HEK293 (cell line): ENCODE measurements around the gene FEV.

ENCODE experiments used
- GLIS1 ChIP-seq: fragments of 450-650 bp; formaldehyde crosslinking; IDR thresholded peaks from 2 replicates; pipeline ENCODE4 v1.5.1; 2016; ENCODE audit warnings: missing biosample characterization, missing genetic modification characterization
- GLIS2 ChIP-seq: fragments of 450-650 bp; formaldehyde crosslinking; IDR thresholded peaks from 2 replicates; pipeline ENCODE4 v1.5.1; 2016; ENCODE audit warnings: missing biosample characterization, missing genetic modification characterization
- HOXC10 ChIP-seq: sonication (generic); formaldehyde crosslinking; IDR thresholded peaks from 2 replicates; pipeline ENCODE4 v1.8.1; 2023; ENCODE audit warnings: mild to moderate bottlenecking, missing genetic modification reagents
- KLF10 ChIP-seq: fragments of 450-650 bp; IDR thresholded peaks from 2 replicates; pipeline ENCODE4 v1.5.1; 2018; ENCODE audit warnings: missing biosample characterization, mild to moderate bottlenecking, missing genetic modification characterization
- RBAK ChIP-seq: fragments of 450-650 bp; formaldehyde crosslinking; IDR thresholded peaks from 2 replicates; pipeline ENCODE4 v1.5.1; 2016; ENCODE audit warnings: missing biosample characterization, missing genetic modification characterization
- WT1 ChIP-seq: fragments of 450-650 bp; formaldehyde crosslinking; IDR thresholded peaks from 2 replicates; pipeline ENCODE4 v1.5.1; 2016; ENCODE audit warnings: missing biosample characterization, missing genetic modification characterization
- ZFP69B ChIP-seq: fragments of 450-650 bp; formaldehyde crosslinking; IDR thresholded peaks from 2 replicates; pipeline ENCODE4 v1.5.1; 2016; ENCODE audit warnings: missing biosample characterization, missing genetic modification characterization
- ZNF132 ChIP-seq: fragments of 450-650 bp; formaldehyde crosslinking; IDR thresholded peaks from 2 replicates; pipeline ENCODE4 v1.5.1; 2017; ENCODE audit warnings: missing biosample characterization, missing genetic modification characterization, borderline replicate concordance
- ZNF138 ChIP-seq: fragments of 450-650 bp; formaldehyde crosslinking; IDR thresholded peaks from 2 replicates; pipeline ENCODE4 v1.5.1; 2016; ENCODE audit warnings: missing biosample characterization, missing genetic modification characterization, borderline replicate concordance
- ZNF324 ChIP-seq: fragments of 450-650 bp; formaldehyde crosslinking; IDR thresholded peaks from 2 replicates; pipeline ENCODE4 v1.5.1; 2016; ENCODE audit warnings: missing biosample characterization, missing genetic modification characterization
- ZNF341 ChIP-seq: fragments of 450-650 bp; formaldehyde crosslinking; IDR thresholded peaks from 2 replicates; pipeline ENCODE4; 2016; ENCODE audit warnings: low read depth, missing biosample characterization, missing genetic modification characterization
- ZNF544 ChIP-seq: fragments of 450-650 bp; formaldehyde crosslinking; IDR thresholded peaks from 2 replicates; pipeline ENCODE4 v1.5.0; 2017; ENCODE audit warnings: missing biosample characterization, missing genetic modification characterization
- ZNF555 ChIP-seq: fragments of 450-650 bp; formaldehyde crosslinking; conservative IDR thresholded peaks from 2 replicates; pipeline ENCODE4 v1.5.1; 2017; ENCODE audit warnings: missing biosample characterization, mild to moderate bottlenecking, missing genetic modification characterization, inconsistent platforms
- ZNF600 ChIP-seq: fragments of 450-650 bp; formaldehyde crosslinking; IDR thresholded peaks from 2 replicates; pipeline ENCODE4 v1.5.1; 2016; ENCODE audit warnings: missing biosample characterization, missing genetic modification characterization
- ZNF654 ChIP-seq: fragments of 450-650 bp; formaldehyde crosslinking; IDR thresholded peaks from 2 replicates; pipeline ENCODE4 v1.5.1; 2016; ENCODE audit warnings: low read depth, missing biosample characterization, missing genetic modification characterization
- ZNF785 ChIP-seq: fragments of 450-650 bp; formaldehyde crosslinking; IDR thresholded peaks from 2 replicates; pipeline ENCODE4 v1.5.1; 2016; ENCODE audit warnings: missing biosample characterization, missing genetic modification characterization
- ZNF792 ChIP-seq: fragments of 450-650 bp; formaldehyde crosslinking; IDR thresholded peaks from 2 replicates; pipeline ENCODE4 v1.5.1; 2016; ENCODE audit warnings: missing biosample characterization, missing genetic modification characterization
- TF ChIP-seq, protein P1 (sequence below): fragments of 450-650 bp; formaldehyde crosslinking; IDR thresholded peaks from 2 replicates; pipeline ENCODE4 v1.5.1; 2016; ENCODE audit warnings: missing biosample characterization, missing genetic modification characterization
- TF ChIP-seq, protein P2 (sequence below): fragments of 450-650 bp; formaldehyde crosslinking; IDR thresholded peaks from 2 replicates; pipeline ENCODE4 v1.5.1; 2016; ENCODE audit warnings: missing biosample characterization, missing genetic modification characterization, borderline replicate concordance
- TF ChIP-seq, protein P3 (sequence below): fragments of 450-650 bp; formaldehyde crosslinking; IDR thresholded peaks from 2 replicates; pipeline ENCODE4 v1.5.1; 2016; ENCODE audit warnings: missing biosample characterization, missing genetic modification characterization
- TF ChIP-seq, protein P4 (sequence below): fragments of 450-650 bp; IDR thresholded peaks from 2 replicates; pipeline ENCODE4 v1.5.1; 2018; ENCODE audit warnings: missing biosample characterization, missing genetic modification characterization
- TF ChIP-seq, protein P5 (sequence below): fragments of 450-650 bp; formaldehyde crosslinking; IDR thresholded peaks from 2 replicates; pipeline ENCODE4 v1.5.1; 2016; ENCODE audit warnings: missing biosample characterization, missing genetic modification characterization
- TF ChIP-seq, protein P6 (sequence below): fragments of 450-650 bp; formaldehyde crosslinking; IDR thresholded peaks from 2 replicates; pipeline ENCODE4 v1.5.1; 2016; ENCODE audit warnings: missing biosample characterization, missing genetic modification characterization, borderline replicate concordance
- TF ChIP-seq, protein P7 (sequence below): fragments of 450-650 bp; formaldehyde crosslinking; IDR thresholded peaks from 2 replicates; pipeline ENCODE4 v1.5.1; 2016; ENCODE audit warnings: missing biosample characterization, missing genetic modification characterization

FEV gene

DNA sequence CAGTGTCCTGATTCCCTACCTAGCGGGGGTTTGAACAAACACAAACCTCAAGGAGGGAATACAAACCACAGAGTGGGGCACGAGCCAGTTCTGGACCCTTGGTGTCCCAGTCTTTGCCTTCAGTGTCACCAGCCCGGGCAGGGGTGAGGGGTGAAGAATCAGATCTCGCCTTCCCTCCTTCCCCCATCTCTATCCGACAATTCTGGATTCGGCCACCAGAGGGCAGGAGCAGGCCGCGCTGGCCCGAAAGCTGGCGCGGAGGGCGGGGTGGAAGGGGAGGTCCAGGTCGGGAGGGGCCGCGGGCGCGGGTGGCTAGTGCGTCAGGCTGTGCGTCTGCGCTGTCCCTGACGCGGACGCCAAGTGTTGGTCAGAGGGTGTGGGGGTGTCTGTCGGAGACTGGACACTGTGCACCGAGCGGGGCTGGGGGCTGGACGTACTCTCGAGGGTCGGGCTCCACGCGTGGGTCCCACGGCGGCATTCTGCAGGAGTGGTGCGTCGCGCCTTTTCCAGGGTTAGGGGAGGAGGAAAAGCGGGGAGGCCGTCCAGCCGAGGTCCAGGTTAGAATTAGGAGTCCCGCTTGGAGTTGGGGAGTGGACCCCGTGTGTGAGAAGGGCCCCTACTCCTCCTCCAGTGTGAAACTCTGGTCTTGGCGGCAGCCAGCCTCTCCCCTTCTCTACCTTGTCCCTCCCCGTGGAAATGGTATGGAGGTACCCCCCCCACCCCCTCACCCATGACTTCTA lies 11.2 kb upstream of the FEV start (continued):
- TF ChIP-seq, protein P1, sequence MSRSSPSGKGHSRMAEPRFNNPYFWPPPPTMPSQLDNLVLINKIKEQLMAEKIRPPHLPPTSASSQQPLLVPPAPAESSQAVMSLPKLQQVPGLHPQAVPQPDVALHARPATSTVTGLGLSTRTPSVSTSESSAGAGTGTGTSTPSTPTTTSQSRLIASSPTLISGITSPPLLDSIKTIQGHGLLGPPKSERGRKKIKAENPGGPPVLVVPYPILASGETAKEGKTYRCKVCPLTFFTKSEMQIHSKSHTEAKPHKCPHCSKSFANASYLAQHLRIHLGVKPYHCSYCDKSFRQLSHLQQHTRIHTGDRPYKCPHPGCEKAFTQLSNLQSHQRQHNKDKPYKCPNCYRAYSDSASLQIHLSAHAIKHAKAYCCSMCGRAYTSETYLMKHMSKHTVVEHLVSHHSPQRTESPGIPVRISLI (tag by site-specific recombination), result no peak
- TF ChIP-seq ZNF654 (peak; percentile 60), GLIS1 (peak; percentile 44; the same call in 1 of the 2 replicates), ZNF132 (tag by site-specific recombination) (no peak), ZNF324 (tag by site-specific recombination) (no peak), ZFP69B (tag by site-specific recombination) (peak; percentile 90), GLIS2 (peak; percentile 32; the same call in 1 of the 2 replicates), ZNF600 (no peak), ZNF341 (tag by site-specific recombination) (peak; percentile 73), ZNF555 (no peak), ZNF785 (tag by site-specific recombination) (no peak), ZNF792 (no peak), RBAK (tag by site-specific recombination) (no peak), ZNF138 (tag by site-specific recombination) (no peak), HOXC10 (CRISPR knock-in tag) (no peak), ZNF544 (no peak), WT1 (tag by site-specific recombination) (0 out of 2 replicates have a peak, but pooled peaks have one; percentile 30), KLF10 (no peak)
- TF ChIP-seq, protein P2, sequence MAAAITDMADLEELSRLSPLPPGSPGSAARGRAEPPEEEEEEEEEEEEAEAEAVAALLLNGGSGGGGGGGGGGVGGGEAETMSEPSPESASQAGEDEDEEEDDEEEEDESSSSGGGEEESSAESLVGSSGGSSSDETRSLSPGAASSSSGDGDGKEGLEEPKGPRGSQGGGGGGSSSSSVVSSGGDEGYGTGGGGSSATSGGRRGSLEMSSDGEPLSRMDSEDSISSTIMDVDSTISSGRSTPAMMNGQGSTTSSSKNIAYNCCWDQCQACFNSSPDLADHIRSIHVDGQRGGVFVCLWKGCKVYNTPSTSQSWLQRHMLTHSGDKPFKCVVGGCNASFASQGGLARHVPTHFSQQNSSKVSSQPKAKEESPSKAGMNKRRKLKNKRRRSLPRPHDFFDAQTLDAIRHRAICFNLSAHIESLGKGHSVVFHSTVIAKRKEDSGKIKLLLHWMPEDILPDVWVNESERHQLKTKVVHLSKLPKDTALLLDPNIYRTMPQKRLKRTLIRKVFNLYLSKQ (tag by site-specific recombination), result no peak
- TF ChIP-seq, protein P3, sequence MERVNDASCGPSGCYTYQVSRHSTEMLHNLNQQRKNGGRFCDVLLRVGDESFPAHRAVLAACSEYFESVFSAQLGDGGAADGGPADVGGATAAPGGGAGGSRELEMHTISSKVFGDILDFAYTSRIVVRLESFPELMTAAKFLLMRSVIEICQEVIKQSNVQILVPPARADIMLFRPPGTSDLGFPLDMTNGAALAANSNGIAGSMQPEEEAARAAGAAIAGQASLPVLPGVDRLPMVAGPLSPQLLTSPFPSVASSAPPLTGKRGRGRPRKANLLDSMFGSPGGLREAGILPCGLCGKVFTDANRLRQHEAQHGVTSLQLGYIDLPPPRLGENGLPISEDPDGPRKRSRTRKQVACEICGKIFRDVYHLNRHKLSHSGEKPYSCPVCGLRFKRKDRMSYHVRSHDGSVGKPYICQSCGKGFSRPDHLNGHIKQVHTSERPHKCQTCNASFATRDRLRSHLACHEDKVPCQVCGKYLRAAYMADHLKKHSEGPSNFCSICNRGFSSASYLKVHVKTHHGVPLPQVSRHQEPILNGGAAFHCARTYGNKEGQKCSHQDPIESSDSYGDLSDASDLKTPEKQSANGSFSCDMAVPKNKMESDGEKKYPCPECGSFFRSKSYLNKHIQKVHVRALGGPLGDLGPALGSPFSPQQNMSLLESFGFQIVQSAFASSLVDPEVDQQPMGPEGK (tag by site-specific recombination), result peak; percentile 90
- TF ChIP-seq, protein P4, sequence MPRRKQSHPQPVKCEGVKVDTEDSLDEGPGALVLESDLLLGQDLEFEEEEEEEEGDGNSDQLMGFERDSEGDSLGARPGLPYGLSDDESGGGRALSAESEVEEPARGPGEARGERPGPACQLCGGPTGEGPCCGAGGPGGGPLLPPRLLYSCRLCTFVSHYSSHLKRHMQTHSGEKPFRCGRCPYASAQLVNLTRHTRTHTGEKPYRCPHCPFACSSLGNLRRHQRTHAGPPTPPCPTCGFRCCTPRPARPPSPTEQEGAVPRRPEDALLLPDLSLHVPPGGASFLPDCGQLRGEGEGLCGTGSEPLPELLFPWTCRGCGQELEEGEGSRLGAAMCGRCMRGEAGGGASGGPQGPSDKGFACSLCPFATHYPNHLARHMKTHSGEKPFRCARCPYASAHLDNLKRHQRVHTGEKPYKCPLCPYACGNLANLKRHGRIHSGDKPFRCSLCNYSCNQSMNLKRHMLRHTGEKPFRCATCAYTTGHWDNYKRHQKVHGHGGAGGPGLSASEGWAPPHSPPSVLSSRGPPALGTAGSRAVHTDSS (tag by site-specific recombination), result no peak
- TF ChIP-seq, protein P5, sequence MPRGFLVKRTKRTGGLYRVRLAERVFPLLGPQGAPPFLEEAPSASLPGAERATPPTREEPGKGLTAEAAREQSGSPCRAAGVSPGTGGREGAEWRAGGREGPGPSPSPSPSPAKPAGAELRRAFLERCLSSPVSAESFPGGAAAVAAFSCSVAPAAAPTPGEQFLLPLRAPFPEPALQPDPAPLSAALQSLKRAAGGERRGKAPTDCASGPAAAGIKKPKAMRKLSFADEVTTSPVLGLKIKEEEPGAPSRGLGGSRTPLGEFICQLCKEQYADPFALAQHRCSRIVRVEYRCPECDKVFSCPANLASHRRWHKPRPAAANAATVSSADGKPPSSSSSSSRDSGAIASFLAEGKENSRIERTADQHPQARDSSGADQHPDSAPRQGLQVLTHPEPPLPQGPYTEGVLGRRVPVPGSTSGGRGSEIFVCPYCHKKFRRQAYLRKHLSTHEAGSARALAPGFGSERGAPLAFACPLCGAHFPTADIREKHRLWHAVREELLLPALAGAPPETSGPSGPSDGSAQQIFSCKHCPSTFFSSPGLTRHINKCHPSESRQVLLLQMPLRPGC, result no peak
- TF ChIP-seq, protein P6, sequence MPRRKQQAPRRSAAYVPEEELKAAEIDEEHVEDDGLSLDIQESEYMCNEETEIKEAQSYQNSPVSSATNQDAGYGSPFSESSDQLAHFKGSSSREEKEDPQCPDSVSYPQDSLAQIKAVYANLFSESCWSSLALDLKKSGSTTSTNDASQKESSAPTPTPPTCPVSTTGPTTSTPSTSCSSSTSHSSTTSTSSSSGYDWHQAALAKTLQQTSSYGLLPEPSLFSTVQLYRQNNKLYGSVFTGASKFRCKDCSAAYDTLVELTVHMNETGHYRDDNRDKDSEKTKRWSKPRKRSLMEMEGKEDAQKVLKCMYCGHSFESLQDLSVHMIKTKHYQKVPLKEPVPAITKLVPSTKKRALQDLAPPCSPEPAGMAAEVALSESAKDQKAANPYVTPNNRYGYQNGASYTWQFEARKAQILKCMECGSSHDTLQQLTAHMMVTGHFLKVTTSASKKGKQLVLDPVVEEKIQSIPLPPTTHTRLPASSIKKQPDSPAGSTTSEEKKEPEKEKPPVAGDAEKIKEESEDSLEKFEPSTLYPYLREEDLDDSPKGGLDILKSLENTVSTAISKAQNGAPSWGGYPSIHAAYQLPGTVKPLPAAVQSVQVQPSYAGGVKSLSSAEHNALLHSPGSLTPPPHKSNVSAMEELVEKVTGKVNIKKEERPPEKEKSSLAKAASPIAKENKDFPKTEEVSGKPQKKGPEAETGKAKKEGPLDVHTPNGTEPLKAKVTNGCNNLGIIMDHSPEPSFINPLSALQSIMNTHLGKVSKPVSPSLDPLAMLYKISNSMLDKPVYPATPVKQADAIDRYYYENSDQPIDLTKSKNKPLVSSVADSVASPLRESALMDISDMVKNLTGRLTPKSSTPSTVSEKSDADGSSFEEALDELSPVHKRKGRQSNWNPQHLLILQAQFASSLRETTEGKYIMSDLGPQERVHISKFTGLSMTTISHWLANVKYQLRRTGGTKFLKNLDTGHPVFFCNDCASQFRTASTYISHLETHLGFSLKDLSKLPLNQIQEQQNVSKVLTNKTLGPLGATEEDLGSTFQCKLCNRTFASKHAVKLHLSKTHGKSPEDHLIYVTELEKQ (tag by site-specific recombination), result no peak
- TF ChIP-seq, protein P7, sequence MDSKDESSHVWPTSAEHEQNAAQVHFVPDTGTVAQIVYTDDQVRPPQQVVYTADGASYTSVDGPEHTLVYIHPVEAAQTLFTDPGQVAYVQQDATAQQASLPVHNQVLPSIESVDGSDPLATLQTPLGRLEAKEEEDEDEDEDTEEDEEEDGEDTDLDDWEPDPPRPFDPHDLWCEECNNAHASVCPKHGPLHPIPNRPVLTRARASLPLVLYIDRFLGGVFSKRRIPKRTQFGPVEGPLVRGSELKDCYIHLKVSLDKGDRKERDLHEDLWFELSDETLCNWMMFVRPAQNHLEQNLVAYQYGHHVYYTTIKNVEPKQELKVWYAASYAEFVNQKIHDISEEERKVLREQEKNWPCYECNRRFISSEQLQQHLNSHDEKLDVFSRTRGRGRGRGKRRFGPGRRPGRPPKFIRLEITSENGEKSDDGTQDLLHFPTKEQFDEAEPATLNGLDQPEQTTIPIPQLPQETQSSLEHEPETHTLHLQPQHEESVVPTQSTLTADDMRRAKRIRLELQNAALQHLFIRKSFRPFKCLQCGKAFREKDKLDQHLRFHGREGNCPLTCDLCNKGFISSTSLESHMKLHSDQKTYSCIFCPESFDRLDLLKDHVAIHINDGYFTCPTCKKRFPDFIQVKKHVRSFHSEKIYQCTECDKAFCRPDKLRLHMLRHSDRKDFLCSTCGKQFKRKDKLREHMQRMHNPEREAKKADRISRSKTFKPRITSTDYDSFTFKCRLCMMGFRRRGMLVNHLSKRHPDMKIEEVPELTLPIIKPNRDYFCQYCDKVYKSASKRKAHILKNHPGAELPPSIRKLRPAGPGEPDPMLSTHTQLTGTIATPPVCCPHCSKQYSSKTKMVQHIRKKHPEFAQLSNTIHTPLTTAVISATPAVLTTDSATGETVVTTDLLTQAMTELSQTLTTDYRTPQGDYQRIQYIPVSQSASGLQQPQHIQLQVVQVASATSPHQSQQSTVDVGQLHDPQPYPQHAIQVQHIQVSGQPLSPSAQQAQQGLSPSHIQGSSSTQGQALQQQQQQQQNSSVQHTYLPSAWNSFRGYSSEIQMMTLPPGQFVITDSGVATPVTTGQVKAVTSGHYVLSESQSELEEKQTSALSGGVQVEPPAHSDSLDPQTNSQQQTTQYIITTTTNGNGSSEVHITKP (tag by site-specific recombination), result peak; percentile 23; the same call in 1 of the 2 replicates
